GM12864 (cell line): Measurements from ENCODE around the gene CCNE1.
"Not testable (repeated sequence)": the region's sequence is repeated elsewhere in the genome, so short reads cannot be mapped to it uniquely, and the experiment has no call there.

Experiments used
- DNase-seq: peaks from one replicate; pipeline ENCODE4 v3.0.0-alpha.2; 2011; ENCODE audit warnings: low read depth
- H3K4me3 ChIP-seq: 2 replicates; pipeline ENCODE4 v1.5.1; 2011; ENCODE audit warnings: mild to moderate bottlenecking, low read depth, low read length, control low read depth
- CTCF ChIP-seq: IDR thresholded peaks from 2 replicates; pipeline ENCODE4 v1.5.1; 2011; ENCODE audit warnings: low read depth, mild to moderate bottlenecking, moderate library complexity, low read length, control low read depth, inconsistent platforms; ENCODE audit errors: missing control alignments

CCNE1 gene

GRCh38 chr19:29785955-29786589 is 25.7 kb upstream of the CCNE1 start:
- H3K4me3 ChIP-seq: no peak overlapping the region
- no peak for DNase-seq
- TF ChIP-seq CTCF: peak; percentile 63

GRCh38 chr19:29787281-29787680 is 24.5 kb upstream of the CCNE1 start:
- H3K4me3 ChIP-seq: no peak overlapping the region
- DNase-seq: no peak
- TF ChIP-seq CTCF: no peak

GRCh38 chr19:29789007-29789406 is 22.8 kb upstream of the CCNE1 start:
- no peak overlapping the region for H3K4me3 ChIP-seq
- no peak for TF ChIP-seq CTCF
- DNase-seq: no peak

GRCh38 chr19:29793116-29793727 is 18.6 kb upstream of the CCNE1 start:
- H3K4me3 ChIP-seq: no peak overlapping the region
- TF ChIP-seq CTCF: no peak
- DNase-seq: no peak

- not testable (repeated sequence) for H3K4me3 ChIP-seq, DNase-seq
These were observed 17.3 kb upstream of the CCNE1 start for GRCh38 chr19:29794490-29794889.

GRCh38 chr19:29795461-29796172 is 16.2 kb upstream of the CCNE1 start:
- no peak overlapping the region for H3K4me3 ChIP-seq
- DNase-seq: no peak
- no peak for TF ChIP-seq CTCF

GRCh38 chr19:29796173-29796573 is 15.6 kb upstream of the CCNE1 start:
- DNase-seq: no peak
- no peak for TF ChIP-seq CTCF
- no peak overlapping the region for H3K4me3 ChIP-seq
